IMR-90 (cell line): ENCODE results near the gene SLC25A21. TPM values are rescaled to one million over a fixed set of nuclear protein-coding genes. Genes with fewer than 3 reads are reported as not detected.

Experiments
- ATAC-seq: fragments of 200-7000 bp; cut with Tn5 transposase; 2 replicates; pipeline ENCODE4 v1.9.1; 2020; ENCODE audit warnings: low read depth, mild to moderate bottlenecking, moderate library complexity
- BruUV-seq: library from RNA; stranded (reverse); fragments of 400-500 nt; replicated peaks from 2 replicates; lab custom pipeline; 2021; lab: Mats Ljungman, UMichigan
- CTCF ChIA-PET: fragments of 300-600 bp; formaldehyde crosslinking; extraction: SDS; loops from one replicate; lab custom pipeline; 2021; ENCODE audit warnings: antibody characterized with exemption; lab: Yijun Ruan, JAX
- POLR2A ChIA-PET: fragments of 300-600 bp; sonication (Branson Sonifier 250); formaldehyde crosslinking; loops from one replicate; lab custom pipeline; 2022; ENCODE audit warnings: antibody characterized with exemption; ENCODE audit not compliant: unreplicated experiment; lab: Charles Lee
- DNase-seq: peaks from one replicate; pipeline ENCODE4 v3.0.0; 2013
- H2AFZ ChIP-seq: replicated peaks from 2 replicates; pipeline ENCODE3; 2013; ENCODE audit warnings: low read length, mild to moderate bottlenecking; ENCODE audit not compliant: poor library complexity
- H2AK5ac ChIP-seq: 2 replicates; pipeline ENCODE4 v1.6.1; 2013; ENCODE audit warnings: low read depth, low read length, inconsistent platforms
- H2AK9ac ChIP-seq: replicated peaks from 2 replicates; pipeline ENCODE3; 2013; ENCODE audit warnings: mild to moderate bottlenecking, low read depth, low read length, moderate library complexity; ENCODE audit not compliant: poor library complexity
- H2BK120ac ChIP-seq: 2 replicates; pipeline ENCODE4 v1.6.1; 2013; ENCODE audit warnings: low read depth, low read length, inconsistent platforms
- H2BK15ac ChIP-seq: 3 replicates; pipeline ENCODE4 v1.6.1; 2013; ENCODE audit warnings: low read depth, low read length, inconsistent platforms
- H2BK20ac ChIP-seq: 2 replicates; pipeline ENCODE4 v1.6.1; 2013; ENCODE audit warnings: low read depth, mild to moderate bottlenecking, inconsistent platforms, low read length, moderate library complexity
- H2BK5ac ChIP-seq: 2 replicates; pipeline ENCODE4 v1.6.1; 2013; ENCODE audit warnings: mild to moderate bottlenecking, low read depth, low read length, inconsistent platforms; ENCODE audit not compliant: poor library complexity, severe bottlenecking
- H3K14ac ChIP-seq: replicated peaks from 2 replicates; pipeline ENCODE4 v1.6.1; 2013; ENCODE audit warnings: low read depth, low read length, inconsistent platforms
- H3K18ac ChIP-seq: 2 replicates; pipeline ENCODE4 v1.6.1; 2013; ENCODE audit warnings: low read depth, low read length, control low read depth
- H3K23ac ChIP-seq: 2 replicates; pipeline ENCODE4 v1.6.1; 2013; ENCODE audit warnings: low read depth, low read length, inconsistent platforms
- H3K27ac ChIP-seq: 2 replicates; pipeline ENCODE4 v1.5.1; 2013; ENCODE audit warnings: mild to moderate bottlenecking, control low read depth, low read length; ENCODE audit not compliant: insufficient read depth
- H3K27me3 ChIP-seq: 2 replicates; pipeline ENCODE4 v1.6.1; 2013; ENCODE audit warnings: low read length; ENCODE audit not compliant: control insufficient read depth, insufficient read depth
- H3K36me3 ChIP-seq: 2 replicates; pipeline ENCODE4 v1.6.1; 2013; ENCODE audit warnings: low read length, mixed read lengths; ENCODE audit not compliant: control insufficient read depth, insufficient read depth
- H3K4ac ChIP-seq: 2 replicates; pipeline ENCODE4 v1.6.1; 2013; ENCODE audit warnings: low read depth, low read length, inconsistent platforms
- H3K4me1 ChIP-seq: 2 replicates; pipeline ENCODE4 v1.6.1; 2013; ENCODE audit warnings: low read length, mixed read lengths; ENCODE audit not compliant: control insufficient read depth, insufficient read depth
- H3K4me2 ChIP-seq: 2 replicates; pipeline ENCODE4 v1.6.1; 2013; ENCODE audit warnings: low read depth, mild to moderate bottlenecking, control low read depth, low read length, moderate library complexity
- H3K4me3 ChIP-seq: 2 replicates; pipeline ENCODE4 v1.5.1; 2013; ENCODE audit warnings: low read depth, mild to moderate bottlenecking, control low read depth, low read length, moderate library complexity; ENCODE audit not compliant: insufficient read depth
- H3K56ac ChIP-seq: 2 replicates; pipeline ENCODE4 v1.6.1; 2013; ENCODE audit warnings: low read length, inconsistent platforms; ENCODE audit not compliant: insufficient read depth; ENCODE audit errors: extremely low read depth
- H3K79me1 ChIP-seq, 2 experiments: 2 replicates each; pipeline ENCODE4 v1.6.1; 2013; ENCODE audit warnings: low read length in 2 of 2, inconsistent platforms in 1 of 2, low read depth in 1 of 2
- H3K9ac ChIP-seq: 2 replicates; pipeline ENCODE4 v1.6.1; 2013; ENCODE audit warnings: low read depth, low read length, control low read depth
- H3K9me1 ChIP-seq: 2 replicates; pipeline ENCODE4 v1.6.1; 2013; ENCODE audit warnings: low read length, inconsistent platforms; ENCODE audit not compliant: insufficient read depth
- H3K9me3 ChIP-seq: 2 replicates; pipeline ENCODE4 v1.6.1; 2013; ENCODE audit warnings: low read length; ENCODE audit not compliant: control insufficient read depth, insufficient read depth
- H4K20me1 ChIP-seq: 2 replicates; pipeline ENCODE4 v1.6.1; 2013; ENCODE audit warnings: low read length, inconsistent platforms; ENCODE audit not compliant: insufficient read depth
- H4K5ac ChIP-seq: 2 replicates; pipeline ENCODE4 v1.6.1; 2013; ENCODE audit warnings: mild to moderate bottlenecking, low read depth, low read length, control low read depth
- H4K8ac ChIP-seq, 2 experiments: 2 replicates each; pipeline ENCODE4 v1.6.1; 2013; ENCODE audit warnings: low read depth in 2 of 2, low read length in 2 of 2, control low read depth in 1 of 2, inconsistent platforms in 1 of 2
- H4K91ac ChIP-seq: 2 replicates; pipeline ENCODE4 v1.6.1; 2013; ENCODE audit warnings: low read depth, low read length, inconsistent platforms; ENCODE audit not compliant: insufficient read depth
- BHLHE40 ChIP-seq: fragments of 150-350 bp; IDR thresholded peaks from 2 replicates; pipeline ENCODE4 v1.6.1; 2016; ENCODE audit warnings: mild to moderate bottlenecking, low read depth, low read length
- CEBPB ChIP-seq: IDR thresholded peaks from 2 replicates; pipeline ENCODE4 v1.6.1; 2012; ENCODE audit warnings: low read depth, low read length, improper control_type of control experiment
- CHD1 ChIP-seq: IDR thresholded peaks from 2 replicates; pipeline ENCODE4 v1.6.1; 2012; ENCODE audit warnings: low read depth, low read length, improper control_type of control experiment
- CTCF ChIP-seq: conservative IDR thresholded peaks from 2 replicates; pipeline ENCODE4 v1.5.1; 2012; ENCODE audit warnings: mild to moderate bottlenecking, low read depth, low read length, improper control_type of control experiment
- ELK1 ChIP-seq: fragments of 150-350 bp; IDR thresholded peaks from 2 replicates; pipeline ENCODE4 v1.6.1; 2016; ENCODE audit warnings: low read depth, mild to moderate bottlenecking, low read length, moderate library complexity, borderline replicate concordance
- FOS ChIP-seq: fragments of 150-350 bp; IDR thresholded peaks from 2 replicates; pipeline ENCODE4 v1.6.1; 2016; ENCODE audit warnings: low read depth, low read length
- MAFK ChIP-seq: IDR thresholded peaks from 2 replicates; pipeline ENCODE4 v1.6.1; 2012; ENCODE audit warnings: low read depth, low read length, improper control_type of control experiment
- MAZ ChIP-seq: IDR thresholded peaks from 2 replicates; pipeline ENCODE4 v1.6.1; 2012; ENCODE audit warnings: low read depth, mild to moderate bottlenecking, low read length, improper control_type of control experiment, moderate library complexity, borderline replicate concordance
- MXI1 ChIP-seq: IDR thresholded peaks from 2 replicates; pipeline ENCODE4 v1.6.1; 2012; ENCODE audit warnings: low read depth, mild to moderate bottlenecking, low read length, moderate library complexity, borderline replicate concordance
- NFE2L2 ChIP-seq: fragments of 150-350 bp; IDR thresholded peaks from 2 replicates; pipeline ENCODE4 v1.6.1; 2016; ENCODE audit warnings: low read depth, mild to moderate bottlenecking, low read length
- POLR2A ChIP-seq: IDR thresholded peaks from 2 replicates; pipeline ENCODE4 v1.6.1; 2012; ENCODE audit warnings: mild to moderate bottlenecking, low read depth, low read length
- RAD21 ChIP-seq: IDR thresholded peaks from 2 replicates; pipeline ENCODE4 v1.6.1; 2012; ENCODE audit warnings: low read length, improper control_type of control experiment
- RFX5 ChIP-seq: IDR thresholded peaks from 2 replicates; pipeline ENCODE4 v1.8.0; 2012; ENCODE audit warnings: low read depth, mild to moderate bottlenecking, low read length, moderate library complexity
- SMC3 ChIP-seq: fragments of 150-350 bp; IDR thresholded peaks from 2 replicates; pipeline ENCODE4 v1.6.1; 2016; ENCODE audit warnings: low read depth, mild to moderate bottlenecking, antibody characterized with exemption, low read length, moderate library complexity
- USF2 ChIP-seq: fragments of 150-350 bp; IDR thresholded peaks from 2 replicates; pipeline ENCODE4 v1.6.1; 2017; ENCODE audit warnings: mild to moderate bottlenecking, antibody characterized with exemption, low read length, low read depth
- WGBS, 2 experiments: methylation state at CpG; one replicate each; pipeline versions ENCODE4 v1.1.5 to v1.1.7; 2013; ENCODE audit warnings: missing lambda C conversion rate in 2 of 2; ENCODE audit not compliant: insufficient read length in 1 of 2; ENCODE audit errors: extremely low coverage in 2 of 2; 5-methylcytosine and 5-hydroxymethylcytosine counted together
- dilution Hi-C: fragments of 300-500 bp; cut with HindIII; formaldehyde crosslinking; loops from one replicate; pipeline ENCODE4 v1.14.3; 2018; ENCODE audit warnings: low sequenced_read_pairs; ENCODE audit not compliant: unreplicated experiment
- in situ Hi-C: fragments of 300-500 bp; cut with MboI; formaldehyde crosslinking; loops from 3 replicates; pipeline ENCODE4 v1.14.3; 2019; ENCODE audit warnings: low sequenced_read_pairs, inconsistent platforms, mixed read lengths
- intact Hi-C: fragments of 100-400 bp; cut with micrococcal nuclease; formaldehyde crosslinking; loops from 2 replicates; pipeline ENCODE4 v1.10.0; 2022
- polyA plus RNA-seq, 3 experiments: library from polyadenylated mRNA; depleted of rRNA; stranded (reverse); fragments of >200 nt; gene quantifications; 2 replicates each; pipeline ENCODE4 v1.2.3, GENCODE V29; 2012; ENCODE audit warnings: low replicate concordance in 1 of 3
- total RNA-seq: library from RNA; depleted of rRNA; stranded (reverse); fragments of >200 nt; gene quantifications from 2 replicates; pipeline ENCODE4 v1.2.3, GENCODE V29; 2012

Gene SLC25A21
- total and polyA plus RNA-seq, 2 of the 4 experiments (the other 2 are of a cell fraction) = 0.62 to 0.90 TPM

DNA sequence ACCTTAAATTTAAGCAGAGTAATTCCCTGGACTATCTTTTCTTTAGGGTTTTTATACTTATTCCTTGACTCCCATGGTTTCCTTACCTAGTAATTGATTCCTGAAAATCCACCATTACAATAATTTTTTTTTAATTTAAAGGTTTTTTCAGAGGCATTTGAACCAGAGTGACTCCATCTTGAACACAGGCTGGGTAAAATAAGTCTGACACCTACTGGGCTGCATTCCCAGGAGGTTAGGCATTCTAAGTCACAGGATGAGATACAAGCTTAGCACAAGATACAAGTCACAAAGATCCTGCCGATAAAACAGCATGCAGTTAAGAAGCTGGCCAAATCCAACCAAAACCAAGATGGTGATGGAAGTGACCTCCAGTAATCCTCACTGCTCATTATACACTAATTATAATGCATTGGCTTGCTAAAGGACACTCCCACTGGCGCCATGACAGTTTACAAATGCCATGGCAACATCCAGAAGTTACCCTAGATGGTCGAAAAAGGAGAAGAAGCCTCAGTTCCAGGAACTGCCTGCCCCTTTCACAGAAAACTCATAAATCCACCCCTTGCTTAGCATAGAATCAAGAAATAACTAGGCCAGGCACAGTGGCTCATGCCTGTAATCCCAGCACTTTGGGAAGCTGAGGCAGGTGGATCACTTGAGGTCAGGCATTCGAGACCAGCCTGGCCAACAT, 53.6 kb downstream of the SLC25A21 start:
- DNase-seq (no peak), ATAC-seq (no peak)
- Histone ChIP-seq H3K27ac (no peak overlapping the region), H3K9me1 (no peaks in the 10 kb centered on the region), H3K23ac (no peak overlapping the region), H3K27me3 (no peaks in the 10 kb centered on the region), H4K91ac (no peak overlapping the region), H4K5ac (no peak overlapping the region), H2AK9ac (no peak overlapping the region), H4K8ac (no peak overlapping the region), H4K20me1 (no peaks in the 10 kb centered on the region), H3K9ac (no peak overlapping the region), H3K4me2 (no peak overlapping the region), H3K56ac (no peak overlapping the region), H2AK5ac (no peak overlapping the region), H3K4me3 (no peak overlapping the region), H2BK5ac (no peak overlapping the region), H3K14ac (no peak overlapping the region), H2BK120ac (no peak overlapping the region), H3K79me1 (no peaks in the 10 kb centered on the region), H3K18ac (no peak overlapping the region), H3K9me3 (no peaks in the 10 kb centered on the region), H3K4ac (no peak overlapping the region), H2BK20ac (no peak overlapping the region), H2BK15ac (no peak overlapping the region), H2AFZ (no peak overlapping the region), H3K4me1 (peaks cover 2% of the 10 kb centered on the region; the same call in 1 of the 2 replicates), H3K36me3 (no peaks in the 10 kb centered on the region)
- ChIA-PET POLR2A (no interaction called here), CTCF (interaction anchor here (0.7 to 2.0 kb wide), 3 partner anchors 31 to 371 kb away, joined by 3 to 7 read pairs (median 4); no protein-coding TSS in a partner anchor)
- in situ Hi-C loops = no loop called here
- dilution Hi-C loops = no loop called here
- WGBS, 2 experiments = 0% methylated on average over 1 of the region's 4 CpGs; no CpG with 5 or more reads in 1 of the 2 experiments
- intact Hi-C loops = loop anchor here (10.0 kb wide), 2 partner anchors 254 to 344 kb away; no protein-coding TSS in a partner anchor
- no TSS peak for BruUV-seq
- TF ChIP-seq CHD1 (no peak), MAFK (no peak), SMC3 (no peak), CEBPB (no peak), FOS (no peak), BHLHE40 (no peak), MXI1 (no peak), RFX5 (no peak), MAZ (no peak), ELK1 (no peak), RAD21 (no peak), CTCF (no peak), NFE2L2 (no peak), USF2 (no peak), POLR2A (no peak)
